Gastrocnemius medialis (tissue), 4 donors: ENCODE results near the gene EMC8. TPM values are rescaled to one million over a fixed set of nuclear protein-coding genes. Genes with fewer than 3 reads are reported as not detected.
A peak's percentile ranks its signal among the peaks of the same experiment; 100 is the strongest.

Experiments used
- ATAC-seq, 2 donors: fragments of 150-250 bp; one replicate each; pipeline ENCODE4 v1.9.1; 2016
- DNase-seq, 2 donors: peaks; one replicate each; pipeline ENCODE4 v3.0.0-alpha.2; 2019
- H3K27ac ChIP-seq, 4 donors: fragments of 200-600 bp; sonication (generic); 1 replicate in 1 of 4; 2 replicates in 3 of 4; pipeline ENCODE4 v1.5.1; 2016 to 2018; ENCODE audit warnings: mild to moderate bottlenecking in 2 of 4, moderate library complexity in 1 of 4
- H3K27me3 ChIP-seq, 3 donors: fragments of 200-600 bp; sonication (generic) in 2 of 3; 1 replicate in 1 of 3; 2 replicates in 2 of 3; pipeline versions ENCODE4 v1.5.1 to v1.6.0; 2016 to 2019; ENCODE audit warnings: mild to moderate bottlenecking in 1 of 3, moderate library complexity in 1 of 3
- H3K36me3 ChIP-seq, 2 donors: fragments of 200-600 bp; sonication (generic) in 1 of 2; one replicate each; pipeline ENCODE4 v1.5.1; 2017 to 2018
- H3K4me1 ChIP-seq, 2 donors: fragments of 200-600 bp; sonication (generic) in 1 of 2; one replicate each; pipeline ENCODE4 v1.5.1; 2016 to 2017; ENCODE audit warnings: mild to moderate bottlenecking in 2 of 2
- H3K4me3 ChIP-seq, 4 donors: fragments of 200-600 bp; sonication (generic) in 3 of 4; 1 replicate in 1 of 4; 2 replicates in 3 of 4; pipeline ENCODE4 v1.5.1; 2016 to 2019; ENCODE audit warnings: mild to moderate bottlenecking in 2 of 4
- H3K9me3 ChIP-seq, 3 donors: fragments of 200-600 bp; sonication (generic) in 2 of 3; 1 replicate in 1 of 3; 2 replicates in 2 of 3; pipeline ENCODE4 v1.5.1; 2016 to 2019
- POLR2A ChIP-seq, 2 donors: fragments of 450-650 bp; IDR thresholded peaks; one replicate each; pipeline ENCODE4 v1.6.1; 2017; ENCODE audit warnings: antibody characterized with exemption in 2 of 2, mild to moderate bottlenecking in 2 of 2, moderate library complexity in 2 of 2
- in situ Hi-C, 4 donors: fragments of 200-750 bp; cut with MboI; loops; one replicate each; pipeline versions ENCODE4 v1.15.0 to v1.8.0; 2017; ENCODE audit warnings: low sequenced_read_pairs in 4 of 4
- intact Hi-C: fragments of 100-400 bp; cut with DNase I; formaldehyde crosslinking; loops from one replicate; pipeline ENCODE4 v1.15.1; 2023; ENCODE audit warnings: low total_unique reads
- total RNA-seq, 4 donors: library from RNA; depleted of rRNA; stranded (reverse); fragments of >200 nt; gene quantifications; one replicate each; pipeline versions ENCODE4 v1.1.0 to v1.2.3, GENCODE V29; 2016
- TF ChIP-seq, protein P1 (sequence below), 5 experiments: fragments of 450-650 bp in 3 of 5; fragments of 200-600 bp in 2 of 5; sonication (generic) in 2 of 5; IDR thresholded peaks in 4 of 5; conservative IDR thresholded peaks in 1 of 5; 1 replicate in 4 of 5; 2 replicates in 1 of 5; pipeline ENCODE4 v1.5.1; 2016 to 2019; ENCODE audit warnings: antibody characterized with exemption in 5 of 5, mild to moderate bottlenecking in 3 of 5, moderate library complexity in 3 of 5

Gene EMC8
- total RNA-seq, 4 donors from 2014 or later = 29.6 to 39.8 (median 36.4) TPM

DNA sequence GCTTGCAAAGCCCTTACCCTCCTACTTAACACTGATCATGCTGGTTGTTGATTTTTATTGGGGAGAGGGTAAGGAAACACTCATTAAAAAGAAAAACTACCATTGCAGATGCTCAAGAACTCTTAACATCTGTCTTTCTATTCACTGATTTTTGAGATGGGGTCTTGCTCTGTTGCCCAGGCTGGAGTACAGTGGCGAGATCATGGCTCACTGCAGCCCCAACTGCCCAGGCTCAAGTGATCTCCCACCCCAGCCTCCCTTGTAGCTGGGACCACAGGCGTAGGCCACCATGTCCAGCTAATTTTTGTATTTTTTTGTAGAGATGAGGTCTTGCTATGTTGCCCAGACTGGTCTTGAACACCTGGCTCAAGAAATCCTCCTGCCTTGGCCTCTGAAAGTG is 14.5 kb downstream of the EMC8 start:
- H3K9me3 ChIP-seq = no peaks in the 10 kb centered on the region
- H3K27me3 ChIP-seq = no peaks in the 10 kb centered on the region
- TF ChIP-seq POLR2A (IDR thresholded peaks at IDR 0.05) = no peak
- TF ChIP-seq, protein P1, sequence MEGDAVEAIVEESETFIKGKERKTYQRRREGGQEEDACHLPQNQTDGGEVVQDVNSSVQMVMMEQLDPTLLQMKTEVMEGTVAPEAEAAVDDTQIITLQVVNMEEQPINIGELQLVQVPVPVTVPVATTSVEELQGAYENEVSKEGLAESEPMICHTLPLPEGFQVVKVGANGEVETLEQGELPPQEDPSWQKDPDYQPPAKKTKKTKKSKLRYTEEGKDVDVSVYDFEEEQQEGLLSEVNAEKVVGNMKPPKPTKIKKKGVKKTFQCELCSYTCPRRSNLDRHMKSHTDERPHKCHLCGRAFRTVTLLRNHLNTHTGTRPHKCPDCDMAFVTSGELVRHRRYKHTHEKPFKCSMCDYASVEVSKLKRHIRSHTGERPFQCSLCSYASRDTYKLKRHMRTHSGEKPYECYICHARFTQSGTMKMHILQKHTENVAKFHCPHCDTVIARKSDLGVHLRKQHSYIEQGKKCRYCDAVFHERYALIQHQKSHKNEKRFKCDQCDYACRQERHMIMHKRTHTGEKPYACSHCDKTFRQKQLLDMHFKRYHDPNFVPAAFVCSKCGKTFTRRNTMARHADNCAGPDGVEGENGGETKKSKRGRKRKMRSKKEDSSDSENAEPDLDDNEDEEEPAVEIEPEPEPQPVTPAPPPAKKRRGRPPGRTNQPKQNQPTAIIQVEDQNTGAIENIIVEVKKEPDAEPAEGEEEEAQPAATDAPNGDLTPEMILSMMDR (IDR thresholded peaks at IDR 0.05 in 4 of 5, conservative IDR thresholded peaks at IDR 0.05 in 1 of 5) = no peak
- H3K4me3 ChIP-seq = no peak overlapping the region
- in situ Hi-C loops (no loop called here), intact Hi-C loops (no loop called here)
- DNase-seq (no peak), ATAC-seq (no peak)
- peaks cover 9 to 12% of the 10 kb centered on the region in 2 donors for H3K4me1 ChIP-seq
- H3K27ac ChIP-seq = no peak overlapping the region
- H3K36me3 ChIP-seq = peaks cover 0 to 40% of the 10 kb centered on the region in 2 donors

DNA sequence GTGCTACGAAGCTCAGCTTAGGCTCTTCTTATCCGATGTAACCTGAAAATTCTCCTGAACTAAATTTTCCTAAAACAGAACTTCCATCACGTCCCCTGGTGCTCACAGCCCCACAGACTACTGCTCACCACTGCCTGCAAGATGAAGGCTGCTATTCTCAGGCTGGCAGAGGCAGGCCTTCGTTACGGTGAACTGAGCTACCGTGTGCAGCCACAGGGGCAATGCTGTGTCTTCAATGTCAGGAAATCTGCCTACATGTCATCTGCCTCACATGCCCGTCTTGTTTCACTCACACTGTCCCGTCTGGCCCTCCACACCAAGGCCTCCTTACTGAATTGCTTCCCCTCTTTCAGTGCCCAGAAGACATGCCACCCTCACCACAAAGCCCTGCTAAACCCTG is 15.9 kb downstream of the EMC8 start:
- no peak for ATAC-seq
- peaks cover 0 to 49% of the 10 kb centered on the region in 2 donors for H3K36me3 ChIP-seq
- no peaks in the 10 kb centered on the region for H3K9me3 ChIP-seq
- H3K4me1 ChIP-seq = peaks cover 9 to 12% of the 10 kb centered on the region in 2 donors
- TF ChIP-seq, protein P1 (IDR thresholded peaks at IDR 0.05 in 4 of 5, conservative IDR thresholded peaks at IDR 0.05 in 1 of 5) = no peak
- no peak for TF ChIP-seq POLR2A (IDR thresholded peaks at IDR 0.05)
- no peak for DNase-seq
- H3K4me3 ChIP-seq = no peak overlapping the region
- in situ Hi-C loops (no loop called here), intact Hi-C loops (no loop called here)
- no peaks in the 10 kb centered on the region for H3K27me3 ChIP-seq
- H3K27ac ChIP-seq = no peak overlapping the region

DNA sequence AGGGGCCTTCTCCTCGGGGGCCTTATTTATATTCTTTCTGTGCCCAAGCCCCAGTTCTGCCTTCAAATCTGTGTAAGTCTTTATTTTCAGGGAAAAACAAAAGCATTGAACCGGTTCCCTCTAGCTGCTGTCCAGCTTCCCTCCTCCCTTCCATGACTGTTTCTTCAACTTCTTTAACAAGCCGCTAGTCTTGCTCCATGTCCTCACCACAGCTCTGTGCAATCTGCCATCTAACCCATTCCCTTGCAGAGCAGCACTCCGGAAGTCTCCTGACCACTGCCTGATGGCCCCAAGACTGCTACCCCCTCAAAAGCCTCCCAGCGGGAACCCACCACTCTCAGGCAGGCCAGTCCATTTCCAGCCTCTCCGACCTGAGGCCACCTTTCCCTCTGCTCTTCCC is 16.9 kb downstream of the EMC8 start:
- Histone ChIP-seq H3K27ac (peak overlapping the region in 2 of 4 donors; percentile 29 to 35), H3K36me3 (peaks cover 0 to 49% of the 10 kb centered on the region in 2 donors), H3K9me3 (no peaks in the 10 kb centered on the region), H3K4me1 (peaks cover 9 to 12% of the 10 kb centered on the region in 2 donors), H3K27me3 (no peaks in the 10 kb centered on the region), H3K4me3 (no peak overlapping the region)
- in situ Hi-C loops (no loop called here), intact Hi-C loops (no loop called here)
- DNase-seq = no peak
- TF ChIP-seq, protein P1 (IDR thresholded peaks at IDR 0.05 in 4 of 5, conservative IDR thresholded peaks at IDR 0.05 in 1 of 5) = no peak
- TF ChIP-seq POLR2A (IDR thresholded peaks at IDR 0.05) = no peak
- peak in 1 of 2 donors; percentile 47 for ATAC-seq

DNA sequence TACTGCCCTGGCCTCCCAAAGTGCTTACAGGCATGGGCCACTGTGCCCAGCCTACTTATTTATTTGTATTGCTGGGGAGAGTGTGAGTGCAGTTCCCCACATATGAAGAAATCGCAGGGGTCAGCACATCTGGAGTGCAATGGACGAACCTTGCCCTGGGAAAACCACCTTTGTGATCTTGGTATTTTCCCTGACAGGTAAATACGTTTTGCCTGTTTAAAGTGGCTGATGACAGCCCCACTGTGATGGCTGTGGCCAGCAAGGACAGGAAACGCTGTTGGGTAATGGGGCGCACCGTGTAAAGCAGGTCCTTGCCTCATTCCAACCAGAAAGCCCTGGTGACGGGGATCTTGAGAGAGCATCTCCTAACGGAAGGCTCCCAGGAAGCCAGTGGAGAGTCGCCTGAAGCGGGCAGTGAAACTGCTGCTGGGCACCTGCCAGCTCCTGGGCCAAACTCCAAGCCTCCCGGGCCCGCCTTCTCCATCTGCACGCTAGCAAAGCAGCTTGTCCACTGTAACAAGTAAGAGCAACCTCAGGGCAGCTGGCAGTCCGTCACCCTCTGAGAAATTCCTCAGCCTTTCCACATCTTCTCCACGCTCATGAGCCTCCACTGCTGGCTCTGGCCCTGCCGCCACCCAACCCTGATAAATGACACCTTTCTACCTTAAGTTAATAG is 17.5 kb downstream of the EMC8 start:
- DNase-seq (peak in 1 of 2 donors; percentile 76), ATAC-seq (peak; percentile 63 to 93)
- Histone ChIP-seq H3K27ac (peak overlapping the region in 2 of 4 donors; percentile 29 to 35), H3K4me1 (peaks cover 9 to 12% of the 10 kb centered on the region in 2 donors), H3K27me3 (no peaks in the 10 kb centered on the region), H3K4me3 (no peak overlapping the region), H3K9me3 (no peaks in the 10 kb centered on the region), H3K36me3 (peaks cover 0 to 48% of the 10 kb centered on the region in 2 donors)
- no peak for TF ChIP-seq POLR2A (IDR thresholded peaks at IDR 0.05)
- TF ChIP-seq, protein P1 (IDR thresholded peaks at IDR 0.05 in 4 of 5, conservative IDR thresholded peaks at IDR 0.05 in 1 of 5) = no peak
- in situ Hi-C loops = no loop called here
- intact Hi-C loops = no loop called here
